HEK293 (cell line): ENCODE data around the gene ABHD4.
"Not testable (repeated sequence)": the region's sequence is repeated elsewhere in the genome, so short reads cannot be mapped to it uniquely, and the experiment has no call there.

Experiments used
- CTCF ChIA-PET: fragments of 350-600 bp; formaldehyde crosslinking; extraction: SDS; loops from one replicate; lab custom pipeline; 2021; ENCODE audit warnings: antibody characterized with exemption; lab: Yijun Ruan, JAX
- POLR2A ChIA-PET: fragments of 300-600 bp; formaldehyde crosslinking; extraction: SDS; loops from one replicate; lab custom pipeline; 2020; ENCODE audit warnings: antibody characterized with exemption, inconsistent platforms; lab: Yijun Ruan, JAX
- H3K27ac ChIP-seq: fragments of 200-500 bp; sonication (Bioruptor generic); 2 replicates; pipeline ENCODE4 v1.5.1; 2014; ENCODE audit warnings: low read depth, low read length, control low read depth, inconsistent platforms; ENCODE audit errors: extremely low read depth
- H3K36me3 ChIP-seq, 2 experiments: fragments of 200-500 bp in 1 of 2; sonication (Bioruptor generic) in 1 of 2; 1 replicate in 1 of 2; 2 replicates in 1 of 2; pipeline ENCODE4 v1.5.1; 2014 to 2017; ENCODE audit warnings: inconsistent platforms in 2 of 2, low read length in 2 of 2; ENCODE audit not compliant: control insufficient read depth in 2 of 2, insufficient read depth in 1 of 2
- H3K4me1 ChIP-seq: fragments of 200-500 bp; sonication (Bioruptor generic); 2 replicates; pipeline ENCODE4 v1.5.1; 2014; ENCODE audit warnings: mild to moderate bottlenecking, low read length, inconsistent platforms; ENCODE audit not compliant: control insufficient read depth, insufficient read depth
- H3K4me3 ChIP-seq: 2 replicates; pipeline ENCODE4 v1.5.1; 2011; ENCODE audit warnings: low read depth, mild to moderate bottlenecking, control low read depth, low read length, moderate library complexity
- H3K9me3 ChIP-seq: fragments of 200-500 bp; sonication (Bioruptor generic); 2 replicates; pipeline ENCODE4 v1.5.1; 2014; ENCODE audit warnings: low read depth, low read length, inconsistent platforms; ENCODE audit not compliant: control insufficient read depth, insufficient read depth
- BCL11A ChIP-seq: fragments of 450-650 bp; formaldehyde crosslinking; IDR thresholded peaks from 2 replicates; pipeline ENCODE4 v1.5.1; 2016; ENCODE audit warnings: low read depth, missing biosample characterization, missing genetic modification characterization
- GLIS1 ChIP-seq: fragments of 450-650 bp; formaldehyde crosslinking; IDR thresholded peaks from 2 replicates; pipeline ENCODE4 v1.5.1; 2016; ENCODE audit warnings: missing biosample characterization, missing genetic modification characterization
- GLIS2 ChIP-seq: fragments of 450-650 bp; formaldehyde crosslinking; IDR thresholded peaks from 2 replicates; pipeline ENCODE4 v1.5.1; 2016; ENCODE audit warnings: missing biosample characterization, missing genetic modification characterization
- OVOL3 ChIP-seq: fragments of 450-650 bp; formaldehyde crosslinking; IDR thresholded peaks from 2 replicates; pipeline ENCODE4 v1.5.1; 2016; ENCODE audit warnings: missing biosample characterization, missing genetic modification characterization
- PRDM2 ChIP-seq: fragments of 450-650 bp; formaldehyde crosslinking; IDR thresholded peaks from 2 replicates; pipeline ENCODE4 v1.5.1; 2016; ENCODE audit warnings: missing biosample characterization, missing genetic modification characterization, borderline replicate concordance
- ZNF146 ChIP-seq: fragments of 450-650 bp; formaldehyde crosslinking; IDR thresholded peaks from 2 replicates; pipeline ENCODE4 v1.5.1; 2016; ENCODE audit warnings: missing biosample characterization, missing genetic modification characterization
- ZNF155 ChIP-seq: fragments of 450-650 bp; formaldehyde crosslinking; IDR thresholded peaks from 2 replicates; pipeline ENCODE4 v1.5.1; 2016; ENCODE audit warnings: missing biosample characterization, missing genetic modification characterization
- ZNF280D ChIP-seq: fragments of 450-650 bp; formaldehyde crosslinking; IDR thresholded peaks from 2 replicates; pipeline ENCODE4 v1.5.1; 2016; ENCODE audit warnings: missing biosample characterization, missing genetic modification characterization
- ZNF426 ChIP-seq: fragments of 450-650 bp; formaldehyde crosslinking; IDR thresholded peaks from 2 replicates; pipeline ENCODE4 v1.5.1; 2017; ENCODE audit warnings: missing biosample characterization, missing genetic modification characterization, mild to moderate bottlenecking, inconsistent platforms, moderate library complexity
- ZNF513 ChIP-seq: fragments of 450-650 bp; IDR thresholded peaks from 2 replicates; pipeline ENCODE4 v1.5.1; 2018; ENCODE audit warnings: missing biosample characterization, missing genetic modification characterization
- ZNF677 ChIP-seq: fragments of 450-650 bp; IDR thresholded peaks from 2 replicates; pipeline ENCODE4 v1.5.0; 2018; ENCODE audit warnings: missing biosample characterization, mild to moderate bottlenecking, missing genetic modification characterization, moderate library complexity
- ZNF701 ChIP-seq: fragments of 450-650 bp; formaldehyde crosslinking; IDR thresholded peaks from 2 replicates; pipeline ENCODE4 v1.5.1; 2016; ENCODE audit warnings: missing biosample characterization, missing genetic modification characterization
- TF ChIP-seq, protein P1 (sequence below): fragments of 450-650 bp; formaldehyde crosslinking; IDR thresholded peaks from 2 replicates; pipeline ENCODE4 v1.5.1; 2016; ENCODE audit warnings: missing biosample characterization, missing genetic modification characterization
- TF ChIP-seq, protein P2 (sequence below): fragments of 450-650 bp; formaldehyde crosslinking; IDR thresholded peaks from 2 replicates; pipeline ENCODE4 v1.5.1; 2016; ENCODE audit warnings: missing biosample characterization, missing genetic modification characterization

ABHD4 gene

DNA sequence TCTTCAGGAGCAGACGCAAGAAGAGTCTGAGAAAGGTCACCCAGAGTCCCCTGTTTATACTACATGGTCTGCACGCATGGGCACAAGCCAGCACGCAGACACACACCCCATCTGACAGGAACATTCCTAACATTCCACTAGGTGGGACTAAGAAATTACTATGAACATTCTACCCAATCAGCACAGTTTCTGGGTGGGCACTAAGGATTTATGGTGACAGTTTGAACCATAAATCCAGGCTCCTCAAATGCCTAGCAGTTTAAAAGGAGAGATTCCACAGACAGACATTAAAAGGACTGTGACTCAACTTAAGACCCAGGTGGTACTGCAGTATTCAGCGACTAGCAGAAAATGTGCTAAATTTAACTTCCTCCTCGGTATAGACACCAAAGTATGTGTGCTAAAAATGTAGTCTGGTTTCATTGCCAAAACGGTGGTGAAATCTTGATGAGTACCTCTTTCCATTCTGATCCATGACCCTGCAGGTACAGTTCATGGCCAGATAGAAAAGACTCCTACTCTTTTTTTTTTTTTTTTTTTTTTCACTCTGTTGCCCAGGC lies 16.2 kb downstream of the ABHD4 start (continued):
- TF ChIP-seq ZNF426 (tag by site-specific recombination) (no peak), ZNF155 (no peak), ZNF677 (tag by site-specific recombination) (no peak), ZNF701 (tag by site-specific recombination) (no peak), OVOL3 (tag by site-specific recombination) (no peak), GLIS1 (tag by site-specific recombination) (peak; percentile 28; the same call in 1 of the 2 replicates)
- TF ChIP-seq, all 188 proteins: peak for 12

DNA sequence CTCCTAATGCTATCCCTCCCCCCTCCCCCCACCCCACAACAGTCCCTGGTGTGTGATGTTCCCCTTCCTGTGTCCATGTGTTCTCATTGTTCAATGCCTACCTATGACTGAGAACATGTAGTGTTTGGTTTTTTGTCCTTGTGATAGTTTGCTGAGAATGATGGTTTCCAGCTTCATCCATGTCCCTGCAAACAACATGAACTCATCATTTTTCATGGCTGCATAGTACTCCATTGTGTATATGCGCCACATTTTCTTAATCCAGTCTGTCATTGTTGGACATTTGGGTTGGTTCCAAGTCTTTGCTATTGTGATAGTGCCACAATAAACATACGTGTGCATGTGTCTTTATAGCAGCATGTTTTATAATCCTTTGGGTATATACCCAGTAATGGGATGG lies 17.7 kb downstream of the ABHD4 start:
- CTCF ChIA-PET, POLR2A ChIA-PET, H3K4me3 ChIP-seq, H3K27ac ChIP-seq, H3K4me1 ChIP-seq, H3K9me3 ChIP-seq: not testable (repeated sequence)
- peaks cover 0 to 17% of the 10 kb centered on the region in 2 experiments; a peak in 1 of 3 replicates for H3K36me3 ChIP-seq
- TF ChIP-seq ZNF146 (tag by site-specific recombination): peak; percentile 99
- TF ChIP-seq, protein P1, sequence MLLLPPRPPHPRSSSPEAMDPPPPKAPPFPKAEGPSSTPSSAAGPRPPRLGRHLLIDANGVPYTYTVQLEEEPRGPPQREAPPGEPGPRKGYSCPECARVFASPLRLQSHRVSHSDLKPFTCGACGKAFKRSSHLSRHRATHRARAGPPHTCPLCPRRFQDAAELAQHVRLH (tag by site-specific recombination): peak; percentile 72
- TF ChIP-seq ZNF280D (tag by site-specific recombination): 0 out of 2 replicates have a peak, but pooled peaks have one; percentile 25

DNA sequence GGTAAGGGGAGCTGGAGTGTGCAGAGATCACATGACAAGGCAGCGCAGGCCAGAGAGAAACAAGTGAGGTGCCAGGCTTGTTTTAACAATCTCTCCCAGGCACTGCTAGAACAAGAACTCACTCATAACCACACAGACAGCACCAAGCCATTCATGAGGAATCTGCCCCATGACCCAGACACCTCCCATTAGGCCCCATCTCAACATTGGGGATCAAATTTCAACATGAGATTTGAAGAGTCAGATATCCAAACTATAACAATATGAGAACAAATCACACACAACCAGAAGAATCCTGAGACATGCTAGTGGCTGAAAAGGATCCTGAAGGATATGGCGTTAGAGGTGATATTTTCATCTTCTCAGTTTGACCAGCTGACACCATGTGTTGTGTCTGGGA lies 24.2 kb downstream of the ABHD4 start:
- Histone ChIP-seq H3K4me1 (no peaks in the 10 kb centered on the region), H3K36me3 (no peaks in the 10 kb centered on the region), H3K27ac (no peak overlapping the region), H3K4me3 (no peak overlapping the region), H3K9me3 (no peaks in the 10 kb centered on the region)
- TF ChIP-seq, protein P2, sequence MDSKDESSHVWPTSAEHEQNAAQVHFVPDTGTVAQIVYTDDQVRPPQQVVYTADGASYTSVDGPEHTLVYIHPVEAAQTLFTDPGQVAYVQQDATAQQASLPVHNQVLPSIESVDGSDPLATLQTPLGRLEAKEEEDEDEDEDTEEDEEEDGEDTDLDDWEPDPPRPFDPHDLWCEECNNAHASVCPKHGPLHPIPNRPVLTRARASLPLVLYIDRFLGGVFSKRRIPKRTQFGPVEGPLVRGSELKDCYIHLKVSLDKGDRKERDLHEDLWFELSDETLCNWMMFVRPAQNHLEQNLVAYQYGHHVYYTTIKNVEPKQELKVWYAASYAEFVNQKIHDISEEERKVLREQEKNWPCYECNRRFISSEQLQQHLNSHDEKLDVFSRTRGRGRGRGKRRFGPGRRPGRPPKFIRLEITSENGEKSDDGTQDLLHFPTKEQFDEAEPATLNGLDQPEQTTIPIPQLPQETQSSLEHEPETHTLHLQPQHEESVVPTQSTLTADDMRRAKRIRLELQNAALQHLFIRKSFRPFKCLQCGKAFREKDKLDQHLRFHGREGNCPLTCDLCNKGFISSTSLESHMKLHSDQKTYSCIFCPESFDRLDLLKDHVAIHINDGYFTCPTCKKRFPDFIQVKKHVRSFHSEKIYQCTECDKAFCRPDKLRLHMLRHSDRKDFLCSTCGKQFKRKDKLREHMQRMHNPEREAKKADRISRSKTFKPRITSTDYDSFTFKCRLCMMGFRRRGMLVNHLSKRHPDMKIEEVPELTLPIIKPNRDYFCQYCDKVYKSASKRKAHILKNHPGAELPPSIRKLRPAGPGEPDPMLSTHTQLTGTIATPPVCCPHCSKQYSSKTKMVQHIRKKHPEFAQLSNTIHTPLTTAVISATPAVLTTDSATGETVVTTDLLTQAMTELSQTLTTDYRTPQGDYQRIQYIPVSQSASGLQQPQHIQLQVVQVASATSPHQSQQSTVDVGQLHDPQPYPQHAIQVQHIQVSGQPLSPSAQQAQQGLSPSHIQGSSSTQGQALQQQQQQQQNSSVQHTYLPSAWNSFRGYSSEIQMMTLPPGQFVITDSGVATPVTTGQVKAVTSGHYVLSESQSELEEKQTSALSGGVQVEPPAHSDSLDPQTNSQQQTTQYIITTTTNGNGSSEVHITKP (tag by site-specific recombination): peak; percentile 38; the same call in 1 of the 2 replicates
- TF ChIP-seq BCL11A (tag by site-specific recombination): no peak
- ChIA-PET CTCF (interaction anchor here (0.6 to 0.9 kb wide), 2 partner anchors 30 to 525 kb away, joined by 3 read pairs; no protein-coding TSS in a partner anchor), POLR2A (no interaction called here)

DNA sequence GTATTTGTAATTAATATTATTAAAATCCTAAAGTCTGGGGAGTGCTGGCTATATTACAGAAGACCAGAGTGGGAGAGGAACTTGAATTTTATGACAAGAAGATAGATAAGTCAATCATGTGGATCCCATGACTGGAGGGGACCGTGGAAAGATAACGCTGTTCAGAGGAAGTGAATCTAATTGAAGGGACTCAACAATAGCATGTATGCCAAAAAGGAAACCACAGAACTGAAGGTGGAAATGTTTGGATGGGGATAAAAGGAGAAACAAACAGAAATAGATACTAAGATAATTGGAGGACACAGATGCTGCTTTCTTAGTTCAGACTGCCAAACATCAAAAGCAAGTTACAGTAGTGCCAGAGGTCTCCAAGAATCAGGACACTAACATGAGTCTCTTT lies 24.9 kb downstream of the ABHD4 start:
- Histone ChIP-seq H3K36me3 (no peaks in the 10 kb centered on the region), H3K9me3 (no peaks in the 10 kb centered on the region), H3K27ac (no peak overlapping the region), H3K4me1 (peaks cover 4% of the 10 kb centered on the region; the same call in 1 of the 2 replicates), H3K4me3 (no peak overlapping the region)
- CTCF ChIA-PET: interaction anchor here (0.6 kb wide), 1 partner anchor 526 kb away, joined by 3 read pairs; no protein-coding TSS in a partner anchor
- POLR2A ChIA-PET: no interaction called here
- TF ChIP-seq GLIS2 (no peak), PRDM2 (tag by site-specific recombination) (no peak), ZNF513 (no peak)
